Lung (tissue), 12 donors: Measurements from ENCODE around the gene THEMIS2. TPM values are rescaled to one million over a fixed set of nuclear protein-coding genes. Genes with fewer than 3 reads are reported as not detected.
"Not testable (repeated sequence)": the region's sequence is repeated elsewhere in the genome, so short reads cannot be mapped to it uniquely, and the experiment has no call there.

Experiments used
- ATAC-seq: fragments of 200-7000 bp; cut with Tn5 transposase; one replicate; pipeline ENCODE4 v1.9.1; 2020; ENCODE audit warnings: moderate number of reproducible peaks; ENCODE audit not compliant: insufficient read depth, low FRiP score
- DNase-seq, 3 donors: peaks; one replicate each; pipeline ENCODE4 v3.0.0-alpha.2; 2013 to 2017
- H3K27ac ChIP-seq, 2 donors: one replicate each; pipeline ENCODE4 v1.5.1; 2013; ENCODE audit warnings: mild to moderate bottlenecking in 2 of 2, moderate library complexity in 2 of 2, control low read depth in 1 of 2, inconsistent platforms in 1 of 2, low read depth in 1 of 2, low read length in 1 of 2
- H3K27me3 ChIP-seq, 3 donors: one replicate each; pipeline ENCODE4 v1.5.1; 2013; ENCODE audit warnings: low read length in 2 of 3; ENCODE audit not compliant: control insufficient read depth in 3 of 3, insufficient read depth in 3 of 3
- H3K36me3 ChIP-seq, 4 donors: one replicate each; pipeline ENCODE4 v1.5.1; 2013; ENCODE audit warnings: low read length in 4 of 4, mild to moderate bottlenecking in 1 of 4, moderate library complexity in 1 of 4; ENCODE audit not compliant: control insufficient read depth in 4 of 4, insufficient read depth in 4 of 4
- H3K4me1 ChIP-seq, 5 donors: one replicate each; pipeline ENCODE4 v1.5.1; 2013; ENCODE audit warnings: low read length in 5 of 5, mild to moderate bottlenecking in 2 of 5, moderate library complexity in 1 of 5; ENCODE audit not compliant: control insufficient read depth in 5 of 5, insufficient read depth in 5 of 5
- H3K4me3 ChIP-seq: one replicate; pipeline ENCODE4 v1.5.1; 2013; ENCODE audit warnings: mild to moderate bottlenecking, control low read depth, moderate library complexity
- H3K9ac ChIP-seq, 2 donors: one replicate each; pipeline ENCODE4 v1.5.1; 2013; ENCODE audit warnings: low read length in 2 of 2, control low read depth in 1 of 2; ENCODE audit not compliant: insufficient read depth in 1 of 2
- H3K9me3 ChIP-seq, 4 donors: one replicate each; pipeline ENCODE4 v1.5.1; 2013; ENCODE audit warnings: low read length in 3 of 4, mild to moderate bottlenecking in 1 of 4, moderate library complexity in 1 of 4; ENCODE audit not compliant: control insufficient read depth in 4 of 4, insufficient read depth in 3 of 4
- CTCF ChIP-seq: IDR thresholded peaks from 2 replicates; pipeline ENCODE4 v1.5.1; 2012; ENCODE audit warnings: mild to moderate bottlenecking; ENCODE audit errors: control extremely low read depth, extremely low read depth
- WGBS, 2 donors: extraction: QIAGEN DNeasy Blood & Tissue Kit; methylation state at CpG; one replicate each; pipeline ENCODE4 v1.1.7; 2013; 5-methylcytosine and 5-hydroxymethylcytosine counted together
- polyA plus RNA-seq, 2 donors: library from polyadenylated mRNA; stranded (reverse); fragments of 200-250 nt; gene quantifications; one replicate each; pipeline ENCODE4 v1.2.1, GENCODE V29; 2013
- total RNA-seq, 2 donors: library from RNA; depleted of rRNA in 1 of 2; stranded (reverse); fragments of >200 nt in 1 of 2; gene quantifications; one replicate each; pipeline ENCODE4 v1.2.1, GENCODE V29; 2014 to 2021
- donor health status: control.
- donor health status: control.
- donor health status: Bipolar disorder and iron deficiency.
- donor health status: healthy.
- donor health status: DM: yes; HTN: yes; CAD: no.

The THEMIS2 gene
- total and polyA plus RNA-seq, 4 donors = 21.3 to 153 (median 71.8) TPM

- 92 to 94% methylated on average over 6 of the region's 6 CpGs for WGBS, 2 donors
- TF ChIP-seq CTCF = no peak
- no peak for ATAC-seq
Measured at GRCh38 chr1:27855085-27855484, 17.3 kb upstream of the THEMIS2 start.

DNA sequence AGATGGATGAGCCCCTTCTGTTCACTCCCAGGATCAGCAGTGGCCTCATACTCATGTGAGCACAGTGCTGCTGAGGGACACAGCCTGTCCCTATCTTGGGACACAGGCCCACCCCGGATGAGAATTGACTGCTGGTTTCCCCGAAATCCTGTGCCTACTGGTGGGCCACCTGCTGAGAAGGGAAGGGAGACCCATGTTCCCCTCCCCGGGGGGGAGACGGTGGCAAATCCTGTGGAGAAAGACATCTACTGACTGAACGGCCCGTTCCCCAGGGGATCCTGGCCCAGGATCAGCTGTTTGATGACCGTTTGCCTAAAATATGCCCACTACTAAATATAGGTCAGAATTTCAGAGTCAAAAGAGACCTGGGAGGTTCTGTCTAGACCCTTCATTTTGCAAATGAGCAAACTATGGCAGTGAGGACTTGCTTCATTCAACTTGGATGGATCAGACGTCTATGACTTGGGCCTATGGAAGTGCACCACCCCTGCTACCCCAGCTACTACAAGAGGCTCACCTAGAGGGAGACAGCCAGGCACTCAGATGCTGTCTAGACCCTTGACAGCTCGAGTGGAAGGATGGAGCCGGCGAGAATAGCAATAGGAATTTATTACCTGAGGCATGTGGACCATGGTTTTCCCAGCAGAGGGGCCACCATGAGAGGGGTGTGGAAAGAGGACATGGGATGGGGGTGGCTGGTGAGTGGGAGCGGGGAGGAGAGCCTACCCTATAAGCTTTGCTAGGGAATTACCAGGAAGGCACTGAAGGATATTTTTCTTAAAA is 15.6 kb upstream of the THEMIS2 start:
- ATAC-seq = no peak
- H3K27ac ChIP-seq = no peak overlapping the region
- H3K36me3 ChIP-seq = peaks cover under 1 to 2% (median 1%) of the 10 kb centered on the region in 4 donors
- DNase-seq = no peak
- no peak overlapping the region for H3K4me3 ChIP-seq
- no peaks in the 10 kb centered on the region for H3K9me3 ChIP-seq
- H3K9ac ChIP-seq = no peak overlapping the region
- WGBS, 2 donors = 76 to 90% methylated on average over 12 of the region's 12 CpGs
- H3K4me1 ChIP-seq = peaks cover 0 to 7% (median 0%) of the 10 kb centered on the region in 5 donors
- H3K27me3 ChIP-seq = no peaks in the 10 kb centered on the region
- no peak for TF ChIP-seq CTCF

More at GRCh38 chr1:27855085-27855484, 17.3 kb upstream of the THEMIS2 start:
- Histone ChIP-seq H3K36me3 (peaks cover 9 to 15% (median 13%) of the 10 kb centered on the region in 4 donors), H3K4me1 (peaks cover 0 to 7% (median 0%) of the 10 kb centered on the region in 5 donors), H3K9ac (no peak overlapping the region), H3K9me3 (no peaks in the 10 kb centered on the region), H3K27me3 (no peaks in the 10 kb centered on the region), H3K27ac (no peak overlapping the region), H3K4me3 (no peak overlapping the region)
- no peak for DNase-seq

- not testable (repeated sequence) for H3K36me3 ChIP-seq, H3K9ac ChIP-seq, H3K4me1 ChIP-seq, H3K4me3 ChIP-seq, H3K27ac ChIP-seq, DNase-seq, H3K27me3 ChIP-seq, H3K9me3 ChIP-seq, ATAC-seq
- 81 to 87% methylated on average over 11 of the region's 11 CpGs for WGBS, 2 donors
Measured at GRCh38 chr1:27857552-27857951, 14.8 kb upstream of the THEMIS2 start.

- Histone ChIP-seq H3K36me3 (no peaks in the 10 kb centered on the region), H3K4me3 (no peak overlapping the region), H3K27me3 (no peaks in the 10 kb centered on the region), H3K9me3 (no peaks in the 10 kb centered on the region), H3K27ac (peak overlapping the region in 1 of 2 donors; percentile 43), H3K9ac (no peak overlapping the region), H3K4me1 (peaks cover 0 to 11% (median 0%) of the 10 kb centered on the region in 5 donors)
- ATAC-seq (peak; percentile 93), DNase-seq (peak; percentile 79 to 88 (median 84))
- peak; percentile 98 for TF ChIP-seq CTCF
- 33 to 34% methylated on average over 10 of the region's 10 CpGs for WGBS, 2 donors
Measured at GRCh38 chr1:27858072-27858948, 14.0 kb upstream of the THEMIS2 start.
